GM13976 (cell line): ENCODE results near the gene MEGF11.

Experiments used
- DNase-seq: peaks from one replicate; pipeline ENCODE4 v3.0.0; 2012; ENCODE audit warnings: low spot score
- in situ Hi-C: fragments of 300-500 bp; cut with MboI; formaldehyde crosslinking; loops from one replicate; pipeline ENCODE4 v1.12.0; 2022; ENCODE audit warnings: low sequenced_read_pairs, mixed read lengths, inconsistent platforms; ENCODE audit not compliant: unreplicated experiment
- TF ChIP-seq, protein P1 (sequence below): IDR thresholded peaks from 2 replicates; pipeline ENCODE4 v1.5.1; 2012; ENCODE audit warnings: borderline replicate concordance, mild to moderate bottlenecking; ENCODE audit not compliant: insufficient read depth; ENCODE audit errors: extremely low read depth, missing control alignments, control extremely low read depth

Gene MEGF11

GRCh38 chr15:66132251-66132816 is 121.2 kb downstream of the MEGF11 start:
- in situ Hi-C loops: no loop called here
- TF ChIP-seq, protein P1, sequence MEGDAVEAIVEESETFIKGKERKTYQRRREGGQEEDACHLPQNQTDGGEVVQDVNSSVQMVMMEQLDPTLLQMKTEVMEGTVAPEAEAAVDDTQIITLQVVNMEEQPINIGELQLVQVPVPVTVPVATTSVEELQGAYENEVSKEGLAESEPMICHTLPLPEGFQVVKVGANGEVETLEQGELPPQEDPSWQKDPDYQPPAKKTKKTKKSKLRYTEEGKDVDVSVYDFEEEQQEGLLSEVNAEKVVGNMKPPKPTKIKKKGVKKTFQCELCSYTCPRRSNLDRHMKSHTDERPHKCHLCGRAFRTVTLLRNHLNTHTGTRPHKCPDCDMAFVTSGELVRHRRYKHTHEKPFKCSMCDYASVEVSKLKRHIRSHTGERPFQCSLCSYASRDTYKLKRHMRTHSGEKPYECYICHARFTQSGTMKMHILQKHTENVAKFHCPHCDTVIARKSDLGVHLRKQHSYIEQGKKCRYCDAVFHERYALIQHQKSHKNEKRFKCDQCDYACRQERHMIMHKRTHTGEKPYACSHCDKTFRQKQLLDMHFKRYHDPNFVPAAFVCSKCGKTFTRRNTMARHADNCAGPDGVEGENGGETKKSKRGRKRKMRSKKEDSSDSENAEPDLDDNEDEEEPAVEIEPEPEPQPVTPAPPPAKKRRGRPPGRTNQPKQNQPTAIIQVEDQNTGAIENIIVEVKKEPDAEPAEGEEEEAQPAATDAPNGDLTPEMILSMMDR: no peak
- DNase-seq: no peak

GRCh38 chr15:66131831-66132230 is 121.7 kb downstream of the MEGF11 start:
- in situ Hi-C loops: no loop called here
- DNase-seq: no peak
- TF ChIP-seq, protein P1: no peak

DNA sequence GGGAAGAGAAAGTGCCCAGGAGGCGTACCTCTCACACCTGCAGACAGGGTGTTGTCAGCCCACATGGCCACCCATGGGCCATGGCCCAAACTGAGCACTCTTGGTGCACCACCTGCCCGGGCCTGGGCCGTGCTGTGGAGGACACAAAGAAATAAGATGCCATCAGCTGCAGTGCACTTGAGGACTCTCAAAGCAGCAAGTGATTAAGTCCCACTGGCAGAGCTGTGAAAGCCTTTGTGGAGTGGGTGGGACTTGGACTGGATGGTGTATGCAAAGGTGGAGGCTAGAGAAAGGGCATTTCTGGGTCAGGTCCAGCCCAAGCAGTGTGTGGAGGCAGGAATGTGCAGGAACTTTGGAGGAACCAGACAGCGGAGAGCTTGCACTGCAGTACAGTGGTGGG is 122.3 kb downstream of the MEGF11 start:
- TF ChIP-seq, protein P1: no peak
- no peak for DNase-seq
- in situ Hi-C loops: no loop called here

GRCh38 chr15:66130496-66131034 is 123.0 kb downstream of the MEGF11 start:
- no peak for DNase-seq
- TF ChIP-seq, protein P1: no peak
- in situ Hi-C loops: no loop called here

DNA sequence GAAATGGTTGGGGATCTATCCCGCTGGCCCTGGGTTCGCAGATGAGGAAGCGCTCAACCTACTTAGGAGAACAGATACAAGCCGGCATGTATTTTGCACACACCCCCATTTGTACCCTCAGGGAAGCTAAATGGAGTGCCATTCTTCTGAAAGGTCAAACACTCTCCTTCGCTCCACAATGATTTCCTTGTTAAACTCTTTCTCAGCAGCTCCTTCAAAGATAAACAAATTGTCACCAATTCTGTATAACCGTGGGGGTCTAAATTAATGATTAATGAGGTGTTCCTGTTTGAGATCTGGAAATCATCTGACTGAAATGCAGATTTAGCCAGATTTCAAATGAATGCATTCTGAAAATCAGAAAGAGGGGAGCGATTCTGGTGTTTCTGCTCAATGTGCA is 124.0 kb downstream of the MEGF11 start:
- no peak for DNase-seq
- TF ChIP-seq, protein P1: no peak
- in situ Hi-C loops: no loop called here

GRCh38 chr15:66128116-66128680 is 125.4 kb downstream of the MEGF11 start:
- TF ChIP-seq, protein P1: no peak
- no peak for DNase-seq
- in situ Hi-C loops: no loop called here
